GM19468 (cell line): ENCODE measurements around the gene TMA7B.

Experiments used
- ATAC-seq: cut with Tn5 transposase; IDR thresholded peaks from one replicate; pipeline ENCODE4 v1.9.1; 2021; ENCODE audit warnings: mild to moderate bottlenecking, moderate library complexity, moderate number of reproducible peaks; ENCODE audit not compliant: unreplicated experiment; ENCODE audit errors: extremely low read depth

Gene TMA7B

DNA sequence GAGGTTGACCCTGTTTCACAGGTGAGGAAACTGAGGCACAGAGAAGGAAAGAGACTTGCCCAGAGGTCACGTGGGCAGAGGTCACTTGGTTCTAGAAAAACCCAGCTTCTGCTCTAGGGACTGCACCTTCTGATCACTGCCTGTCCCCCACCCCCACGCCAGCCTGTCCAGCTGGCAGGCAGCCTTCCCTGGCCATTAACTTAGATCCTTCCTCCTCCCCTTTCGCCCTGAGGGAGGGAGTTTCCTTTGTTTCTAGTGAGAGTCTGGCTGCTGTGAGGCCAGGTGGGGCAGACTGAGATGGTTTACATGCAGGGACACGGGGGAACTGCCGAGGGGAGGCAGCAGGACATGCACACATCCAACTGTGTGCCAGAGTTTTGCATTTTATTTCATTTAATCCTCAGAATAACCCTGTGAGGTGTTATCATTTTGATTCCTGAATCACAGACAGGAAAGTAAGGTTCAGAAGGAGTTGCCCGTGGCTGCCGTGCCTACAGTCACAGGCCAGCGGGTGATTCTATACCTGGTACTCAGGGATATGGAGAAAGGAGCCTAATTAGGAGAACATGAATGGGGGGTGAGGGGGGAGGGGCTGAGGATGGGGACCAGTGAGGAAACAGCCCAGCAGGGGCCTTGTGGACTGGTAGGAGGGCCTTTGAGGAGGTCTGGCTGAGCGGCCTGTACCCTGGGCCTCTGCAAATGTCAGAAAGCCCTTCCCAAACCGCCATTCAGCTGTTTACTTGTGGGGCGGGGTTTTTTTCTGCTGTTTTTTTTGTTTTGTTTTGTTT is 37.9 kb downstream of the TMA7B start:
- ATAC-seq, result no peak

GRCh38 chr22:39999144-39999757 is 39.1 kb downstream of the TMA7B start:
- ATAC-seq, result no peak

- ATAC-seq, result no peak
These were observed 40.0 kb downstream of the TMA7B start for GRCh38 chr22:40000171-40000570.

GRCh38 chr22:40001106-40001505 is 40.9 kb downstream of the TMA7B start:
- no peak for ATAC-seq

- no peak for ATAC-seq
These were observed 41.8 kb downstream of the TMA7B start for GRCh38 chr22:40001800-40002577.

GRCh38 chr22:40002935-40003715 is 42.9 kb downstream of the TMA7B start:
- ATAC-seq, result no peak

DNA sequence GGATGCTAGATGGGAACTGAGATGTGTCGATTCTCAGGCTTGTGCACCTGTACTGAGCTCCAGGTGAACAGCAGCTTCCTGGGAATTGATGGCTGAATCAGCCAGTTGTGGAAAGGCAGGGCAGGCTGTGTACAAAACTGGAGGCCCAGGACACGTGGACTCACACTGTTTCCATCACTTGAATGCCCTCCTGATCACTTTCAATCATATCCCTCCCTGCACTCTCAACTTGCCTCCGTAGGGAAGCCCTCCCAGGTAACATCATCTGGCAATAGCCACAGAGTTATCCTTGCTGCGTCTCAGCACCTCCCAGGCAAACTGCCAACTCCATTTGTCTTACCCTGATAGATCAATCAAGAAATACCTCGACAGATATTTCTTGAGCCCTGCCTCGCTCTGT is 44.6 kb downstream of the TMA7B start:
- ATAC-seq, result no peak

DNA sequence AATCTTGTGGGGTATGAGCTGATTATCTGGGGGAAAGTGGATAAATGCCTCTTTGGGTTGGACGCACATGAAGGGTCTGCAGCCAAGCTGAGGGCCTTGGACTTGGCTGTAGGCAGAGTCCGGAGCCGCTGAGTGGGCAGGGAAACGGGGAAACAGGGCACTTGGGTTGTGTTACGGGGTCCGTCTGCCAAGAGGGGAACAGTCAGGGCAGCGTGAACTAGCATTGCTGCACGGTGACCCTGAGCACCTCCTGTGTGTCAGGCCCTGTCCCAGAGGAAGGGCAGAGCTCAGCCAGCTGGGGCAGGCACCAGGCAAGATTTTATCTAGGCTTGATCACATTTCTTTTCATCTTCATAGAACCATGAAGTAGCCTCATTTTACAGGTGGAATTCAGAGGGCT is 46.4 kb downstream of the TMA7B start:
- no peak for ATAC-seq

DNA sequence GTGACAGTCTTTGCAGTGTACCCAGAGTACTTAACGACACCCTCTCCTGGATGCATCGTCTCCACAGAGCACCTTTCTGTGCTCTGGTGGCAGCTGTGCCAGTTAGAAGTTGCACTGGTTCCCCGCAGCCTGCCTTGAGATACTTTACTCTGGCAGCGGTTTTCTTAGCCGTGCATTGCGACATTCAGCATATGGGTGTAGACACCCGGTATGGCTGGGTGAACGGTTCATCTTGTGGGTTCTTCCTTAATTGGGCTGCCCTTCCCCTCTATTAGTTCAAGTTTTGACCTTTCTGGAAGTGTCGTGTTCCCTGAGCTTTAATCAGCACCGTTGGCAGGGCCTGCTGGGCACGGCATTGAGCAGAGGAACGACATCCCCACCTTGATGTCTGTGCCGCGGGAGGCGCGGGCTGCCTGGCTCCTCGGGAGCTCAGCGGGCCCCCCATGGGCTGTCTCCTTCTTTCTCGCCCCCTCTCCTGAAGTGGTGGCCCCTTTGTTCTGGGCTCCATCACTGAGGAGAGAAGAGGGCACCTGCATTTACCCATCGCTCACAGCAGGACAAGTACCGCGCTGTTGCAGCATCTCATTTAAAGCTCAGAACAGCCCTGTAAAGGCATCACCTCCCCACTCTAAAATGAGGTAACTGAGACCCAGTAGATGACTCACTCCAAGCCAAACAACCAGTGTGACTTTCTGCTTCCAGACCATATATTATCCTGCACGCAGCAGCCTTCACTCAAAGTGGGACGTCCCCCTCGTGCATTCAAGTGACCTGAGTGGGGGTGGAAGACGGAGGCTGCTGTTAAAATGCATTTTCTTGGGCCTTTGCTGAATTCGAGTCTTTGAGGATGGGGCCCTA is 47.9 kb downstream of the TMA7B start:
- ATAC-seq, result no peak

DNA sequence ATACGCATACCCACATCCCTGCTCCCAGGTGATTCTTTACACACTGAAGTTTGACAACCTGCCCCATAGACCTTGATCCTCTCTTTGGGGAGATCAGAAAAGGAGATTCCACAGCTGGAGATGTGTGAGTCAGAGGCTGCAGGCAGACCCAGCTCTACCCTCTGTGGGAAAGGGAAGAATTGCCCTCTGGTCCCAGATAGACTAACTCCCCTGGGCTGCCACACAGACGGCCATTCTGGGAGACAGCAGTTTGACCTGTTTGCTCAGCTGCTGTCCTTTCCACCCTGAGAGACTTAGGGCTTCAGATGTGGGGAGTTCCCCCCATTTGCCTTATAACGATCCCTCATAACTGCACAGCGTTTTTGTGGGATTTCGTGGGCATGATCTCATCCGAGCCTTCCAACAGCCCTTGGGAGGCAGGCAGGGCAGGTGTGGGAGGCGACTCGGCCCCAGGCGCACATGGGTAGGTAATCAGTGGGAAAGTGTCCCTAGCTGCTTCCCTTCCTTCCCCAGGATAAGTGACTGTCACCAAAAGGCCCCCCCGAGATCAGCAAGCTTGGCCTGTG is 48.6 kb downstream of the TMA7B start:
- ATAC-seq, result no peak

DNA sequence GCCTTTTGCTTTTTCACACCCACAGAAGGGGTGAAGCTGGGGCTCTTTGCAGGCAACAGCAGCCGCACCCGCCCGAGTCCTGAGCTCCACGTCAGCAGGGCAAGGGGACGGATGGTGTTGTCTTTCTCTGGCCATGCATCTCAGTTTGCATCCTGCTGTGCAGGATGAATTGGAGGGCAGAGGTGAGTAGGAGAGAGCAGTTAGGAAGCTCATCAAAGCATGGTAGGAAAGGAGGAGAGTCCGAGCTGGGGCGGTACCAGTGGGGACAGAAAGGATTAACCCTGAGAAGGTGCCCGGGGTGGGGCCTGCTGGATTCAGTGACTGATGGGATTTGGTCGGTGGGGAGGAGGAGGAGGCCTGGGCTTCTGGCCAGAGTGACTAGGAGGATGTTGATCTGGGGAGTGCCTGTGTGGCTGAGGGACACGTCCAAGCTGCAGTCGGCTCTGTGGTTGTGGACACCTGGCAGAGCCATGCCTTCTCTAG is 49.1 kb downstream of the TMA7B start:
- ATAC-seq, result no peak

DNA sequence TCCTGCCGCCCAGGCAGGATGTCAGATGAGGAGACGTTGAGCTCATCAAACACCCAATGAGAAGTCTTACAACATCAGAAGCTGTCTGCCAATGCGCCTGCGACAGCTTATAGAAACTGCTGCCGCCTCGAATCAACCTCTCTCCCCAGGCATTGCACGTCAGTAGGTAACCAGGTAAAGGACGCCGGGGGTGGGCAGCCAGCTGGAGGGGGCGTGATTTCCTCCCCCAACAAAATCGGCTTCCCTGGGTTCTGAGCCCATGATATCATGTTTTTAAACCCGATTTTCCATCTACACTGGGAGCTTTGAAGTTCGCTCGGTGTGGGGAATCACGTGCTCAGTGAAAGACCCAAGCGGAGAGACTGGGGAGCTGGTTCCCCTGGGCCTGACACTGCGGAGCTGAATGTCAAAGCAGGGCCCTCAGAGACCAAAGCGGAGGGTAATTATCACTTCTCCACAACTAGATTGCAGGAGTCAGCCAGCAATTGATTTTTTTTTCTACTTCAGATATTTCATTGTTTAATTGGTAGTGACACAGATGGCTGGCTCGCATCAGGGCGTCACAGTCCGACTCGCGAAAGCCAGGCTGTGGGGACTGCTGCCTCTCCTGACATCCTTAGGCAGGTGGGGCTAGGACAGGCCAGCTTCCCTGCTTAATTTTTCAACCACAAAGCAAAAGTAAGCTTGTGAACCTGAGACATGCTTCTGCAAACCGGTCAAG is 49.9 kb downstream of the TMA7B start:
- no peak for ATAC-seq

DNA sequence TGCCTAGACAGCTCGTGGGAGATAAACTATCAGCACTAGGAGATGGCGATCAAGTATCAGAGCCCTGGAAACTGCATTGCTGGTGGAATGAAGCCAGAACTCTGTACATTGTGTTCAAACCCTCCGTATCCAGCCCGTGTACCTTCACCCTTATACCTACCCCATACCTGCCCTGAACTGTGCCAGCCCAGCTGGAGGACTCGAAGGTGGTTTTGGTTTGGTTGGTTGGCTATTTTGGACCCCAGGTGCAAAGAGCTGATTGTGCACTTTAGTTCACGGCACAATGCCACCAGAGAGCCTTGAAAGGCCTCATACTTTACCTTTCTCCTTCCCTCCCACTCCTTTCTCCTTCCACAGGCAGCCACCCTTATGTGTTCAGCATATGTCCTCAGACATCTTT is 50.5 kb downstream of the TMA7B start:
- ATAC-seq, result no peak
